H1 (cell line): Measurements from ENCODE around the gene HOGA1. TPM values are rescaled to one million over a fixed set of nuclear protein-coding genes. Genes with fewer than 3 reads are reported as not detected.

Source experiments
- CTCF ChIA-PET: fragments of 300-600 bp; sonication (Branson Sonifier 250); formaldehyde crosslinking; loops from one replicate; lab custom pipeline; 2021; ENCODE audit not compliant: partially characterized antibody; lab: Charles Lee
- POLR2A ChIA-PET: fragments of 300-600 bp; sonication (Branson Sonifier 250); formaldehyde crosslinking; loops from one replicate; lab custom pipeline; 2021; ENCODE audit warnings: inconsistent platforms; ENCODE audit not compliant: partially characterized antibody; lab: Charles Lee
- DNase-seq, 2 experiments: peaks; one replicate each; pipeline versions ENCODE4 v3.0.0 to v3.0.0-alpha.2; 2010 to 2022; ENCODE audit warnings: low spot score in 2 of 2, low read depth in 1 of 2, mixed read lengths in 1 of 2
- FAIRE-seq: peaks from 2 replicates; lab custom pipeline; 2011; peaks lifted over from hg19 to GRCh38; lab: Jason Lieb, UNC
- H2AFZ ChIP-seq: 2 replicates; pipeline ENCODE4 v1.8.1; 2012; ENCODE audit warnings: low read length, inconsistent platforms
- H2AK5ac ChIP-seq: 2 replicates; pipeline ENCODE4 v1.6.1; 2013; ENCODE audit warnings: low read depth, low read length
- H2BK120ac ChIP-seq: replicated peaks from 2 replicates; pipeline ENCODE3; 2013; ENCODE audit warnings: low read depth, low read length, inconsistent platforms
- H2BK12ac ChIP-seq: 2 replicates; pipeline ENCODE4 v1.6.1; 2013; ENCODE audit warnings: low read depth, low read length
- H2BK15ac ChIP-seq: 2 replicates; pipeline ENCODE4 v1.6.1; 2013; ENCODE audit warnings: low read length
- H2BK20ac ChIP-seq: 2 replicates; pipeline ENCODE4 v1.6.1; 2013; ENCODE audit warnings: low read length
- H2BK5ac ChIP-seq: 2 replicates; pipeline ENCODE4 v1.6.1; 2013; ENCODE audit warnings: low read depth, low read length
- H3K14ac ChIP-seq: 2 replicates; pipeline ENCODE4 v1.6.1; 2013; ENCODE audit warnings: inconsistent platforms; ENCODE audit not compliant: insufficient read length
- H3K18ac ChIP-seq: 2 replicates; pipeline ENCODE4 v1.6.1; 2013; ENCODE audit warnings: low read length; ENCODE audit errors: extremely low read depth
- H3K23ac ChIP-seq: 2 replicates; pipeline ENCODE4 v1.6.1; 2013; ENCODE audit warnings: inconsistent platforms; ENCODE audit not compliant: insufficient read length
- H3K23me2 ChIP-seq: 2 replicates; pipeline ENCODE4 v1.6.1; 2013; ENCODE audit warnings: low read depth, low read length
- H3K27ac ChIP-seq: 2 replicates; pipeline ENCODE4 v1.6.1; 2011; ENCODE audit warnings: low read depth, low read length, inconsistent platforms
- H3K27me3 ChIP-seq, 4 experiments: replicated peaks in 1 of 4; 1 replicate in 1 of 4; 2 replicates in 3 of 4; pipeline versions ENCODE4 v1.6.1 to v1.8.1; 2011 to 2013; ENCODE audit warnings: low read length in 3 of 4, mild to moderate bottlenecking in 3 of 4, inconsistent platforms in 2 of 4, mixed read lengths in 2 of 4, moderate library complexity in 1 of 4; ENCODE audit not compliant: control insufficient read depth in 3 of 4, insufficient read depth in 3 of 4; ENCODE audit errors: extremely low read depth in 1 of 4
- H3K36me3 ChIP-seq, 4 experiments: 2 replicates each; pipeline versions ENCODE4 v1.6.1 to v1.8.1; 2011 to 2013; ENCODE audit warnings: mild to moderate bottlenecking in 4 of 4, low read length in 3 of 4, moderate library complexity in 2 of 4, control low read depth in 1 of 4, inconsistent platforms in 1 of 4; ENCODE audit not compliant: insufficient read depth in 4 of 4, control insufficient read depth in 2 of 4
- H3K4ac ChIP-seq: replicated peaks from 2 replicates; pipeline ENCODE3; 2013; ENCODE audit warnings: low read length, low read depth, mixed read lengths, inconsistent platforms; ENCODE audit not compliant: insufficient read length
- H3K4me1 ChIP-seq, 4 experiments: replicated peaks in 1 of 4; 1 replicate in 1 of 4; 2 replicates in 3 of 4; pipeline versions ENCODE4 v1.6.1 to v1.8.1; 2011 to 2013; ENCODE audit warnings: low read length in 3 of 4, inconsistent platforms in 2 of 4, mixed read lengths in 1 of 4; ENCODE audit not compliant: insufficient read depth in 4 of 4, control insufficient read depth in 3 of 4
- H3K4me2 ChIP-seq, 2 experiments: 2 replicates each; pipeline versions ENCODE4 v1.6.1 to v1.8.1; 2011 to 2013; ENCODE audit warnings: low read depth in 2 of 2, low read length in 2 of 2, control low read depth in 1 of 2, inconsistent platforms in 1 of 2, mild to moderate bottlenecking in 1 of 2; ENCODE audit not compliant: insufficient read depth in 1 of 2
- H3K4me3 ChIP-seq, 4 experiments: fragments of 200-600, 300-600 bp in 1 of 4; sonication (generic), shearing (Covaris generic), sonication (Bioruptor Twin) in 1 of 4; 2 replicates each; pipeline versions ENCODE4 v1.5.1 to v1.8.1; 2011 to 2016; ENCODE audit warnings: low read length in 4 of 4, low read depth in 3 of 4, control low read depth in 2 of 4, inconsistent platforms in 2 of 4, mild to moderate bottlenecking in 2 of 4, mixed read lengths in 1 of 4, moderate library complexity in 1 of 4; ENCODE audit not compliant: insufficient read depth in 2 of 4; ENCODE audit errors: extremely low read depth in 1 of 4
- H3K56ac ChIP-seq: replicated peaks from 2 replicates; pipeline ENCODE3; 2013; ENCODE audit warnings: low read depth, mild to moderate bottlenecking, mixed read lengths, low read length, inconsistent platforms; ENCODE audit not compliant: insufficient read length
- H3K79me1 ChIP-seq: 2 replicates; pipeline ENCODE4 v1.6.1; 2013; ENCODE audit warnings: low read depth, low read length, control low read depth
- H3K79me2 ChIP-seq, 2 experiments: 2 replicates each; pipeline versions ENCODE4 v1.6.1 to v1.8.1; 2012 to 2013; ENCODE audit warnings: low read length in 2 of 2, mild to moderate bottlenecking in 2 of 2, inconsistent platforms in 1 of 2; ENCODE audit not compliant: insufficient read depth in 2 of 2, control insufficient read depth in 1 of 2
- H3K9ac ChIP-seq, 4 experiments: replicated peaks in 1 of 4; 1 replicate in 1 of 4; 2 replicates in 3 of 4; pipeline versions ENCODE4 v1.6.1 to v1.8.1; 2011 to 2013; ENCODE audit warnings: low read depth in 3 of 4, low read length in 3 of 4, control low read depth in 2 of 4, mild to moderate bottlenecking in 2 of 4, moderate library complexity in 2 of 4, inconsistent platforms in 1 of 4; ENCODE audit errors: extremely low read depth in 1 of 4
- H3K9me3 ChIP-seq, 2 experiments: 2 replicates each; pipeline versions ENCODE4 v1.6.1 to v1.8.1; 2012 to 2013; ENCODE audit warnings: mild to moderate bottlenecking in 2 of 2, moderate library complexity in 2 of 2, control low read depth in 1 of 2, inconsistent platforms in 1 of 2, low read depth in 1 of 2, low read length in 1 of 2, mixed read lengths in 1 of 2; ENCODE audit not compliant: insufficient read depth in 2 of 2
- H4K20me1 ChIP-seq, 2 experiments: replicated peaks in 1 of 2; 2 replicates each; pipeline versions ENCODE3 to v1.8.1; 2011 to 2013; ENCODE audit warnings: inconsistent platforms in 2 of 2, low read length in 2 of 2, mild to moderate bottlenecking in 1 of 2; ENCODE audit not compliant: insufficient read depth in 2 of 2, control insufficient read depth in 1 of 2
- H4K5ac ChIP-seq: 2 replicates; pipeline ENCODE4 v1.6.1; 2013; ENCODE audit warnings: low read length, low read depth, mixed read lengths, inconsistent platforms; ENCODE audit not compliant: insufficient read length
- H4K8ac ChIP-seq: 2 replicates; pipeline ENCODE4 v1.8.0; 2013; ENCODE audit warnings: mild to moderate bottlenecking, moderate library complexity, low read length, inconsistent platforms; ENCODE audit not compliant: insufficient read depth; ENCODE audit errors: extremely low read depth
- H4K91ac ChIP-seq: replicated peaks from 2 replicates; pipeline ENCODE3; 2013; ENCODE audit warnings: low read length, mixed read lengths, inconsistent platforms; ENCODE audit not compliant: insufficient read length
- CHD2 ChIP-seq: IDR thresholded peaks from 2 replicates; pipeline ENCODE4 v1.6.1; 2012; ENCODE audit warnings: low read length, improper control_type of control experiment
- EGR1 ChIP-seq: IDR thresholded peaks from 2 replicates; pipeline ENCODE4 v1.6.1; 2011; ENCODE audit warnings: low read depth, low read length, borderline replicate concordance
- EZH2 ChIP-seq: fragments of 200-600 bp; sonication (generic); IDR thresholded peaks from 2 replicates; pipeline ENCODE4 v1.7.1; 2012; ENCODE audit warnings: low read depth, mild to moderate bottlenecking, moderate library complexity, low read length, inconsistent platforms; ENCODE audit not compliant: severe bottlenecking
- GABPA ChIP-seq: IDR thresholded peaks from 2 replicates; pipeline ENCODE4 v1.6.1; 2011; ENCODE audit warnings: mild to moderate bottlenecking, low read length, moderate library complexity, borderline replicate concordance; ENCODE audit not compliant: insufficient read depth
- HDAC6 ChIP-seq: IDR thresholded peaks from one replicate; pipeline ENCODE4 v1.7.1; 2012; ENCODE audit warnings: low read depth, mild to moderate bottlenecking, inconsistent platforms, low read length, moderate library complexity
- KDM1A ChIP-seq: fragments of 200-600, 300-600 bp; sonication (generic); IDR thresholded peaks from 2 replicates; pipeline ENCODE4 v1.7.1; 2016; ENCODE audit warnings: mild to moderate bottlenecking, low read length, borderline replicate concordance
- POLR2AphosphoS5 ChIP-seq: IDR thresholded peaks from 2 replicates; pipeline ENCODE4 v1.6.1; 2011; ENCODE audit warnings: low read depth, low read length
- RXRA ChIP-seq: IDR thresholded peaks from 2 replicates; pipeline ENCODE4 v1.6.1; 2011; ENCODE audit warnings: low read depth, mild to moderate bottlenecking, low read length, moderate library complexity; ENCODE audit not compliant: insufficient read depth
- SP4 ChIP-seq: IDR thresholded peaks from 2 replicates; pipeline ENCODE4 v1.6.1; 2012; ENCODE audit warnings: low read length, inconsistent platforms
- WGBS, 2 experiments: shearing (Covaris generic) in 1 of 2; methylation state at CpG; one replicate each; pipeline versions ENCODE4 v1.1.6 to v1.1.7; 2013 to 2015; ENCODE audit warnings: low lambda C conversion rate in 2 of 2, mixed read lengths in 2 of 2, inconsistent platforms in 1 of 2, low coverage in 1 of 2, missing lambda C conversion rate in 1 of 2; ENCODE audit not compliant: insufficient replicate concordance in 2 of 2, insufficient coverage in 1 of 2, insufficient read length in 1 of 2; ENCODE audit errors: extremely low coverage in 1 of 2, missing lambda C conversion rate in 1 of 2; 5-methylcytosine and 5-hydroxymethylcytosine counted together
- polyA plus RNA-seq, 7 experiments: library from polyadenylated mRNA; depleted of rRNA in 3 of 7; stranded (reverse) in 5 of 7; unstranded in 2 of 7; fragments of >200 nt in 5 of 7; fragments of 200-250 nt in 2 of 7; gene quantifications; 1 replicate in 5 of 7; 2 replicates in 1 of 7; 4 replicates in 1 of 7; pipeline versions ENCODE4 v1.2.1 to v1.2.3, GENCODE V29; 2011 to 2013; ENCODE audit warnings: missing spikeins in 2 of 7, mixed read lengths in 2 of 7
- total RNA-seq: library from RNA; stranded (reverse); fragmentation: NEBNext Ultra II Directional; extraction: Animal tissue kit (Norgen Biotek cat#: 25700); gene quantifications from 2 replicates; pipeline ENCODE4 v1.2.1, GENCODE V29; 2021
- TF ChIP-seq, protein P1 (sequence below), 3 experiments: IDR thresholded peaks; 1 replicate in 2 of 3; 2 replicates in 1 of 3; pipeline versions ENCODE4 v1.5.1 to v1.6.1; 2011; ENCODE audit warnings: low read length in 3 of 3, mild to moderate bottlenecking in 3 of 3, inconsistent platforms in 2 of 3, low read depth in 1 of 3, moderate library complexity in 1 of 3; ENCODE audit not compliant: insufficient read depth in 1 of 3; ENCODE audit errors: control extremely low read depth in 1 of 3

HOGA1 gene
- total and polyA plus RNA-seq, 2 of the 8 experiments (the other 6 are each of a cell fraction or from before 2014, with no cell fraction given) = 0.28 to 1.00 TPM

DNA sequence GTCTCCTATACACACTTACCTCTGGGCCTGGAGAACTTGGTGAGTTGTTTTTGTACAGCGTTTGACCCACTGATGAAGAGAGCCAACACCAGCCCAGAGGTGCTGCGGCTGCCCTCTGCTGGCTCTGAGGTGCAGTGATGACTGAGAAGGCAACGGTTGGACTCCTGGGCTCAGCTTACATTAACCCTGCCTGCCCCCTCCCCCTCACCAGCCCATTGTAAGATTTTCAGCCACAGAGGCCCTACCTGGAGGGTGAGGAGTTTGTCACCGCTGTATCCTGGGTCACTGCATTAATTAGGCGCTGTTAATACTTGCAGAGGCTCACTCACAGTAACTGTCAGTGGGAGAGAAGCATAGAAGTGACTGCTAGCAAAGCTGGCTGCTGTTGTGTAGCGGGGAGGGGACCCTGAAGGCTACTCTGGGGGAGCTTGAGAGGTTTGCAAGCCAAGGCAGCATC is 30.6 kb upstream of the HOGA1 start:
- H2BK120ac ChIP-seq = no peak overlapping the region
- POLR2A ChIA-PET = interaction anchor here (0.7 to 2.9 kb wide), 6 partner anchors 11 to 99 kb away, joined by 3 to 12 read pairs (median 4); partner anchors contain the start of gene UBTD1
- H3K4me1 ChIP-seq = peaks cover 15 to 29% (median 22%) of the 10 kb centered on the region in 4 experiments
- TF ChIP-seq, protein P1, sequence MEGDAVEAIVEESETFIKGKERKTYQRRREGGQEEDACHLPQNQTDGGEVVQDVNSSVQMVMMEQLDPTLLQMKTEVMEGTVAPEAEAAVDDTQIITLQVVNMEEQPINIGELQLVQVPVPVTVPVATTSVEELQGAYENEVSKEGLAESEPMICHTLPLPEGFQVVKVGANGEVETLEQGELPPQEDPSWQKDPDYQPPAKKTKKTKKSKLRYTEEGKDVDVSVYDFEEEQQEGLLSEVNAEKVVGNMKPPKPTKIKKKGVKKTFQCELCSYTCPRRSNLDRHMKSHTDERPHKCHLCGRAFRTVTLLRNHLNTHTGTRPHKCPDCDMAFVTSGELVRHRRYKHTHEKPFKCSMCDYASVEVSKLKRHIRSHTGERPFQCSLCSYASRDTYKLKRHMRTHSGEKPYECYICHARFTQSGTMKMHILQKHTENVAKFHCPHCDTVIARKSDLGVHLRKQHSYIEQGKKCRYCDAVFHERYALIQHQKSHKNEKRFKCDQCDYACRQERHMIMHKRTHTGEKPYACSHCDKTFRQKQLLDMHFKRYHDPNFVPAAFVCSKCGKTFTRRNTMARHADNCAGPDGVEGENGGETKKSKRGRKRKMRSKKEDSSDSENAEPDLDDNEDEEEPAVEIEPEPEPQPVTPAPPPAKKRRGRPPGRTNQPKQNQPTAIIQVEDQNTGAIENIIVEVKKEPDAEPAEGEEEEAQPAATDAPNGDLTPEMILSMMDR (IDR thresholded peaks at IDR 0.05; ENCODE audit: control extremely low read depth in 1 of 3, insufficient read depth in 1 of 3, low read depth in 1 of 3, low read length in 3 of 3) = peak; percentile 89 to 95 (median 95)
- TF ChIP-seq HDAC6 (no peak), EGR1 (no peak; the same call in 1 of the 2 replicates), POLR2AphosphoS5 (no peak; the same call in 1 of the 2 replicates), GABPA (no peak), RXRA (no peak), SP4 (peak; percentile 32; the same call in 1 of the 2 replicates), EZH2 (no peak), KDM1A (no peak), CHD2 (peak; percentile 53; the same call in 1 of the 2 replicates)

More for the DNA sequence above, 30.6 kb upstream of the HOGA1 start:
- peaks cover 0 to 5% of the 10 kb centered on the region in 2 experiments; a peak in 1 of 4 replicates for H3K79me2 ChIP-seq
- H2AFZ ChIP-seq = no peak overlapping the region
- no peaks in the 10 kb centered on the region for H3K79me1 ChIP-seq
- H2BK5ac ChIP-seq = no peak overlapping the region
- CTCF ChIA-PET = interaction anchor here (0.6 to 15.4 kb wide), 25 partner anchors 9 to 183 kb away, joined by 3 to 388 read pairs (median 5); partner anchors contain the start of genes ANKRD2, UBTD1 and ZFYVE27
- H2AK5ac ChIP-seq = no peak overlapping the region
- H3K56ac ChIP-seq = no peak overlapping the region
- H2BK15ac ChIP-seq = 0 out of 2 replicates have a peak overlapping the region, but pooled peaks have one; percentile 5
- H3K4me3 ChIP-seq = peak overlapping the region in 3 of 4 experiments; percentile 30 to 32 (median 31); a peak in 6 of 8 replicates
- no peaks in the 10 kb centered on the region for H4K20me1 ChIP-seq
- H3K14ac ChIP-seq = no peak overlapping the region
- no peak overlapping the region; the same call in 1 of the 2 replicates for H3K27ac ChIP-seq
- DNase-seq (peak in 1 of 2 experiments; percentile 81), FAIRE-seq (peak; percentile 91)
- peak overlapping the region; percentile 20 to 52; a peak in 3 of 4 replicates for H3K4me2 ChIP-seq
- H4K91ac ChIP-seq = no peak overlapping the region
- H3K4ac ChIP-seq = no peak overlapping the region
- 0 out of 4 replicates have a peak, but pooled peaks cover 0 to 3% of the 10 kb centered on the region in 2 experiments for H3K9me3 ChIP-seq
- H3K23me2 ChIP-seq = no peaks in the 10 kb centered on the region
- H4K8ac ChIP-seq = no peak overlapping the region
- no peak overlapping the region for H3K9ac ChIP-seq
- H3K27me3 ChIP-seq = no peaks in the 10 kb centered on the region
- 0 out of 2 replicates have a peak overlapping the region, but pooled peaks have one; percentile 1 for H2BK20ac ChIP-seq
- 8% methylated on average over 6 of the region's 6 CpGs; no CpG with 5 or more reads in 1 of the 2 experiments for WGBS, 2 experiments
- peak overlapping the region; percentile 82; the same call in 1 of the 2 replicates for H3K18ac ChIP-seq
- 0 out of 2 replicates have a peak overlapping the region, but pooled peaks have one; percentile 13 for H2BK12ac ChIP-seq
- no peak overlapping the region for H3K23ac ChIP-seq
- H4K5ac ChIP-seq = peak overlapping the region; percentile 45
- no peaks in the 10 kb centered on the region for H3K36me3 ChIP-seq
